ENCODE measurements around the gene GPSM1. TPM values are rescaled to one million over a fixed set of nuclear protein-coding genes. Genes with fewer than 3 reads are reported as not detected.

Gene GPSM1
- total and polyA plus RNA-seq, 4 donors, result 0.11 to 2.9 (median 1.6) TPM

- H3K4me3 ChIP-seq (ENCODE audit: low read depth in 1 of 3, low read length in 3 of 3), result no peak overlapping the region
- no peaks in the 10 kb centered on the region for H3K27me3 ChIP-seq (ENCODE audit: control insufficient read depth in 4 of 4, insufficient read depth in 4 of 4, low read length in 3 of 4)
- no peak for DNase-seq (ENCODE audit: low spot score)
- WGBS, result 96% methylated on average over 19 of the region's 19 CpGs
- H3K4me1 ChIP-seq (ENCODE audit: control insufficient read depth in 4 of 4, insufficient read depth in 4 of 4, low read length in 3 of 4), result peaks cover 0 to 10% (median 6%) of the 10 kb centered on the region in 4 donors
- no peaks in the 10 kb centered on the region for H3K9me3 ChIP-seq (ENCODE audit: control insufficient read depth in 4 of 4, low read length in 3 of 4)
- TF ChIP-seq EGR1 (IDR thresholded peaks at IDR 0.05; ENCODE audit: low read depth in 2 of 2) (no peak), RXRA (IDR thresholded peaks at IDR 0.05) (no peak), JUND (IDR thresholded peaks at IDR 0.05) (no peak), FOXA1 (IDR thresholded peaks at IDR 0.05) (no peak)
- no peak overlapping the region for H3K9ac ChIP-seq (ENCODE audit: low read depth in 1 of 2, low read length in 2 of 2)
- no peak overlapping the region for H3K27ac ChIP-seq (ENCODE audit: low read depth in 1 of 2, low read length in 2 of 2)
- peaks cover 0 to 1% (median 0%) of the 10 kb centered on the region in 4 donors for H3K36me3 ChIP-seq (ENCODE audit: control insufficient read depth in 4 of 4, insufficient read depth in 3 of 4, low read depth in 1 of 4, low read length in 3 of 4)
Measured at GRCh38 chr9:136370037-136370436, 42.7 kb downstream of the GPSM1 start.

DNA sequence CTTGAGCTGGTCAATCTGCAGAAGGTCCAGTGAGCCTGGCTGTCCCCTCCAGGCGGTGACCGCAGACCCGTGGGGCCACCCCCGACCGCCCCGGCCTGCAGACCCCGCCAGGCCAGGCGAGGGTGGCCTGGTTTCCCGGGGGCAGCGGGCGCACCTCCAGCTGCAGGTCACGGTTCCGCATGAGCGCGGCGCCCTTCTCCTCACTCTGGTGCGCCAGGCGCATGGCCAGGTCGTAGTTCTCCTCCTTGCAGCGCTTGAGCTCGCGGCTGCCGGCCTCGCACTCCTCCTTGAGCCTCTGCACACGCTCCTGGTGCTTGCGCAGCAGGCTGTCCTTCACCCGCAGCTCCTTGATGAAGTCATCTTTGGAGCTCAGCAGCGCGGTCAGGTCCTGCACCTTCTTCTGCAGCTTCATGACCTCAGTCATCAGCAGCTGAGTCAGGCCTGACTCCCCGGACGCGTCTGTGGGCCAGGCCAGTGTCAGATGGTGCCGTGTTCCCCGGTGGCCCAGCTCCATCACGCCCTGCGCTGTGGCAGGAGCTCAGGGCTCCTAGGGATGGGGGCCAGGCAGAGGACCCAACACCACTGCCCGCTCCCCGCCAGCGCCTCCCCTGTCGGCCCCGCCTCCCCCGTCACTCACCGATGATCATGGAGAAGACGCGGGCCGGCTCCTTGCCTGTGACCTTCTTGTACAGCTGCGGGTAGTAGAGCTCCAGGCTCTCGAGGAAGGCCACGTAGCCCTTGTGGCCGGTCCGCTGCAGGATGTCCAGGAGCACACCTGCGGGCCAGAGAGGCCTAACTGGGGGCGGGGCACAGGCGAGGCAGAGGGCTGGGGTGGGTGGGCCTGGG is 43.6 kb downstream of the GPSM1 start:
- no peaks in the 10 kb centered on the region for H3K27me3 ChIP-seq (ENCODE audit: control insufficient read depth in 4 of 4, insufficient read depth in 4 of 4, low read length in 3 of 4)
- no peak for DNase-seq (ENCODE audit: low spot score)
- peaks cover 0 to 1% (median 0%) of the 10 kb centered on the region in 4 donors for H3K36me3 ChIP-seq (ENCODE audit: control insufficient read depth in 4 of 4, insufficient read depth in 3 of 4, low read depth in 1 of 4, low read length in 3 of 4)
- H3K4me1 ChIP-seq (ENCODE audit: control insufficient read depth in 4 of 4, insufficient read depth in 4 of 4, low read length in 3 of 4), result peaks cover 0 to 10% (median 5%) of the 10 kb centered on the region in 4 donors
- no peak overlapping the region for H3K9ac ChIP-seq (ENCODE audit: low read depth in 1 of 2, low read length in 2 of 2)
- no peak overlapping the region for H3K4me3 ChIP-seq (ENCODE audit: low read depth in 1 of 3, low read length in 3 of 3)
- 96% methylated on average over 54 of the region's 54 CpGs for WGBS
- H3K27ac ChIP-seq (ENCODE audit: low read depth in 1 of 2, low read length in 2 of 2), result no peak overlapping the region
- no peaks in the 10 kb centered on the region for H3K9me3 ChIP-seq (ENCODE audit: control insufficient read depth in 4 of 4, low read length in 3 of 4)
- TF ChIP-seq MAX (IDR thresholded peaks at IDR 0.05) (no peak), GABPA (IDR thresholded peaks at IDR 0.05 in 1 of 2, conservative IDR thresholded peaks at IDR 0.05 in 1 of 2) (no peak), EGR1 (IDR thresholded peaks at IDR 0.05; ENCODE audit: low read depth in 2 of 2) (no peak), YY1 (IDR thresholded peaks at IDR 0.05) (no peak), ATF3 (IDR thresholded peaks at IDR 0.05) (no peak), TAF1 (conservative IDR thresholded peaks at IDR 0.05) (no peak), HNF4A (conservative IDR thresholded peaks at IDR 0.05) (no peak), NR2F2 (IDR thresholded peaks at IDR 0.05) (no peak), FOXA2 (IDR thresholded peaks at IDR 0.05) (no peak)

- Histone ChIP-seq H3K27me3 (ENCODE audit: control insufficient read depth in 4 of 4, insufficient read depth in 4 of 4, low read length in 3 of 4) (no peaks in the 10 kb centered on the region), H3K9ac (ENCODE audit: low read depth in 1 of 2, low read length in 2 of 2) (no peak overlapping the region), H3K27ac (ENCODE audit: low read depth in 1 of 2, low read length in 2 of 2) (no peak overlapping the region), H3K9me3 (ENCODE audit: control insufficient read depth in 4 of 4, low read length in 3 of 4) (no peaks in the 10 kb centered on the region), H3K4me3 (ENCODE audit: low read depth in 1 of 3, low read length in 3 of 3) (no peak overlapping the region), H3K36me3 (ENCODE audit: control insufficient read depth in 4 of 4, insufficient read depth in 3 of 4, low read depth in 1 of 4, low read length in 3 of 4) (peaks cover 0 to 1% (median 0%) of the 10 kb centered on the region in 4 donors), H3K4me1 (ENCODE audit: control insufficient read depth in 4 of 4, insufficient read depth in 4 of 4, low read length in 3 of 4) (peaks cover 0 to 10% (median 5%) of the 10 kb centered on the region in 4 donors)
- TF ChIP-seq NR2F2 (IDR thresholded peaks at IDR 0.05) (no peak), JUND (IDR thresholded peaks at IDR 0.05) (no peak), HNF4G (IDR thresholded peaks at IDR 0.05) (no peak), MAX (IDR thresholded peaks at IDR 0.05) (no peak), RXRA (IDR thresholded peaks at IDR 0.05) (no peak), FOXA1 (IDR thresholded peaks at IDR 0.05) (no peak), TAF1 (conservative IDR thresholded peaks at IDR 0.05) (no peak), SP1 (IDR thresholded peaks at IDR 0.05) (no peak), GABPA (IDR thresholded peaks at IDR 0.05 in 1 of 2, conservative IDR thresholded peaks at IDR 0.05 in 1 of 2) (no peak), FOXA2 (IDR thresholded peaks at IDR 0.05) (no peak), EGR1 (IDR thresholded peaks at IDR 0.05; ENCODE audit: low read depth in 2 of 2) (no peak), YY1 (IDR thresholded peaks at IDR 0.05) (no peak), REST (IDR thresholded peaks at IDR 0.05) (no peak), RAD21 (IDR thresholded peaks at IDR 0.05) (no peak), HNF4A (conservative IDR thresholded peaks at IDR 0.05) (no peak)
- no peak for DNase-seq (ENCODE audit: low spot score)
- WGBS, result 94% methylated on average over 13 of the region's 13 CpGs
Measured at GRCh38 chr9:136371533-136371880, 44.2 kb downstream of the GPSM1 start.

All from liver (tissue), 9 donors.